NT2/D1 (cell line): ENCODE data around the gene HSD17B1.

ENCODE experiments used
- DNase-seq: peaks from one replicate; pipeline ENCODE4 v3.0.0-alpha.2; 2011; ENCODE audit warnings: low read depth, low spot score
- H3K27me3 ChIP-seq: 2 replicates; pipeline ENCODE4 v1.6.0; 2011; ENCODE audit warnings: mild to moderate bottlenecking; ENCODE audit not compliant: insufficient read length, insufficient read depth
- H3K36me3 ChIP-seq: 2 replicates; pipeline ENCODE4 v1.6.1; 2011; ENCODE audit warnings: mild to moderate bottlenecking, low read length, mixed read lengths; ENCODE audit not compliant: insufficient read depth, insufficient read length
- H3K4me1 ChIP-seq: 2 replicates; pipeline ENCODE4 v1.5.1; 2011; ENCODE audit not compliant: insufficient read depth, insufficient read length
- H3K4me3 ChIP-seq: 2 replicates; pipeline ENCODE4 v1.5.1; 2011; ENCODE audit warnings: low read depth; ENCODE audit not compliant: insufficient read length
- H3K9ac ChIP-seq: 2 replicates; pipeline ENCODE4 v1.6.0; 2011; ENCODE audit warnings: low read depth; ENCODE audit not compliant: insufficient read length
- H3K9me3 ChIP-seq: 2 replicates; pipeline ENCODE4 v1.5.1; 2011; ENCODE audit warnings: mild to moderate bottlenecking, low read length; ENCODE audit not compliant: insufficient read depth
- SUZ12 ChIP-seq: IDR thresholded peaks from 2 replicates; pipeline ENCODE4 v1.6.1; 2011; ENCODE audit not compliant: insufficient read length, insufficient read depth; ENCODE audit errors: extremely low read depth
- YY1 ChIP-seq: IDR thresholded peaks from 2 replicates; pipeline ENCODE4 v1.6.1; 2011; ENCODE audit not compliant: insufficient read length, insufficient read depth
- ZNF274 ChIP-seq: IDR thresholded peaks from 2 replicates; pipeline ENCODE4 v1.6.1; 2011; ENCODE audit warnings: mild to moderate bottlenecking, low read depth, low read length

Gene HSD17B1

DNA sequence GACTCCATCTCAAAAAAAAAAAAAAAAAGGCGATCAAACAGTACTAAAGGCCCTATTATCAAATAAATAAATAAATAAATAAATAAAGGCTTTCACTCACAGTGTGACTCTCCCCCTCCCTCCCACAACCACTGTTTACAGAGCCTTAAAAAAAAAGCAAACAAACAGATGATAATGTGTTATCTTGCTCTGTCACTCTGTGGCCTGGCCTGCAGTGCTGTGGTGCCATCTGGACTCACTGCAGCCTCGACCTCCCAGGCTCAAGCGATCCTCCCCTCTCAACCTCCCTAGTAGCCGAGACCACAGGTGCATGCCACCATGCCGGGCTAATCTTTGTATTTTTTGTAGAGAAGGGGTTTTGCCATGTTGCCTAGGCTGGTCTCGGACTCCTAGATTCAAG, 24.8 kb upstream of the HSD17B1 start:
- no peak overlapping the region for H3K9ac ChIP-seq
- peaks cover 5% of the 10 kb centered on the region for H3K36me3 ChIP-seq
- no peak overlapping the region for H3K4me3 ChIP-seq
- TF ChIP-seq SUZ12 (no peak), YY1 (no peak), ZNF274 (no peak)
- H3K4me1 ChIP-seq = peaks cover 10% of the 10 kb centered on the region
- H3K27me3 ChIP-seq = peaks cover 5% of the 10 kb centered on the region
- H3K9me3 ChIP-seq = no peaks in the 10 kb centered on the region; the same call in 1 of the 2 replicates
- no peak for DNase-seq

- no peaks in the 10 kb centered on the region for H3K36me3 ChIP-seq
- no peak overlapping the region for H3K4me3 ChIP-seq
- TF ChIP-seq YY1 (no peak), ZNF274 (no peak), SUZ12 (no peak)
- peaks cover 5% of the 10 kb centered on the region for H3K27me3 ChIP-seq
- no peaks in the 10 kb centered on the region; the same call in 1 of the 2 replicates for H3K9me3 ChIP-seq
- peaks cover 8% of the 10 kb centered on the region for H3K4me1 ChIP-seq
- DNase-seq = no peak
- no peak overlapping the region for H3K9ac ChIP-seq
Observed at GRCh38 chr17:42529061-42529460, 23.7 kb upstream of the HSD17B1 start.

- H3K9ac ChIP-seq = no peak overlapping the region
- no peaks in the 10 kb centered on the region; the same call in 1 of the 2 replicates for H3K9me3 ChIP-seq
- H3K4me3 ChIP-seq = no peak overlapping the region
- peaks cover 13% of the 10 kb centered on the region for H3K4me1 ChIP-seq
- DNase-seq = no peak
- TF ChIP-seq SUZ12 (no peak), ZNF274 (no peak), YY1 (no peak)
- peaks cover 5% of the 10 kb centered on the region for H3K27me3 ChIP-seq
- H3K36me3 ChIP-seq = no peaks in the 10 kb centered on the region
Observed at GRCh38 chr17:42530952-42531454, 21.7 kb upstream of the HSD17B1 start.

- Histone ChIP-seq H3K9ac (peak overlapping the region; percentile 57), H3K36me3 (no peaks in the 10 kb centered on the region), H3K9me3 (no peaks in the 10 kb centered on the region; the same call in 1 of the 2 replicates), H3K27me3 (peaks cover 5% of the 10 kb centered on the region), H3K4me3 (peak overlapping the region; percentile 39), H3K4me1 (peaks cover 13% of the 10 kb centered on the region)
- TF ChIP-seq SUZ12 (no peak), ZNF274 (no peak), YY1 (no peak)
- DNase-seq = no peak
Observed at GRCh38 chr17:42531455-42532354, 21.0 kb upstream of the HSD17B1 start.

GRCh38 chr17:42535155-42536047, 17.3 kb upstream of the HSD17B1 start:
- peak overlapping the region; percentile 85 for H3K9ac ChIP-seq
- H3K4me3 ChIP-seq = peak overlapping the region; percentile 75
- DNase-seq = no peak
- peaks cover 11% of the 10 kb centered on the region for H3K4me1 ChIP-seq
- no peak for TF ChIP-seq SUZ12
- no peak for TF ChIP-seq YY1
- TF ChIP-seq ZNF274 = no peak
- H3K36me3 ChIP-seq = peaks cover 20% of the 10 kb centered on the region
- H3K9me3 ChIP-seq = no peaks in the 10 kb centered on the region
- H3K27me3 ChIP-seq = peaks cover 5% of the 10 kb centered on the region

- peaks cover 23% of the 10 kb centered on the region for H3K36me3 ChIP-seq
- peaks cover 13% of the 10 kb centered on the region for H3K4me1 ChIP-seq
- H3K9me3 ChIP-seq = no peaks in the 10 kb centered on the region
- H3K9ac ChIP-seq = peak within 1 kb of the TSS; percentile 85
- H3K27me3 ChIP-seq = peaks cover 4% of the 10 kb centered on the region
- DNase-seq = peak; percentile 71
- H3K4me3 ChIP-seq = peak within 1 kb of the TSS; percentile 75
- TF ChIP-seq YY1 (no peak), ZNF274 (no peak), SUZ12 (no peak)
Observed at GRCh38 chr17:42536048-42536371, 16.7 kb upstream of the HSD17B1 start, which contains the start of gene NAGLU. Gene NAGLU, plus strand, starts transcription at chr17:42536241. Its CDS starts 32 bp downstream, at chr17:42536273.

DNA sequence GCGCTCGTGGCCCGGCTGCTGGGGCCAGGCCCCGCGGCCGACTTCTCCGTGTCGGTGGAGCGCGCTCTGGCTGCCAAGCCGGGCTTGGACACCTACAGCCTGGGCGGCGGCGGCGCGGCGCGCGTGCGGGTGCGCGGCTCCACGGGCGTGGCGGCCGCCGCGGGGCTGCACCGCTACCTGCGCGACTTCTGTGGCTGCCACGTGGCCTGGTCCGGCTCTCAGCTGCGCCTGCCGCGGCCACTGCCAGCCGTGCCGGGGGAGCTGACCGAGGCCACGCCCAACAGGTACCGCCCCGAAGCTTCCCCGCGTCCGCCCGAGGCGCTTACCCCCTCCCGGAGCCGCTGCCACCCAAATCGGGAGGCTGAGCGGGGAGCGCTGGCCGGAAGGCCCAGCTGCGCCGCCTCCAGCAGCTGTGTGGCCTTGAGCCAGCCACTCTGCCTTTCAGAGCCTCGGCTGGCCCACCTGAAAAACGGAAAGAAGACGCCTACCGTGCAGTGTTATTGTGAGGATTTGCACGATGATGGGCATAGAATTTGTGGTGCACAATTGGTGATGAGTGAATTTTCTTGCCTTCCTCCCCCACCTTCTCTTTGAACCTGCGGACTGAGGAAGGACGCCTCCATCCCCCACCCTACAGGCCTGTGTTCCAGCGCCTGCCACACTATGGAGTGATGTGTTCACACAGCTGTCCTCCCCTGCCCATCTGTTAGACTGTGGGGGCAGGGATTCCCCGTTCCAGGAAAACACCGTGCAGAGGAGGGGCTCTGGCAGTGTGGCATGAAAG, 16.2 kb upstream of the HSD17B1 start:
- H3K9me3 ChIP-seq = no peaks in the 10 kb centered on the region
- H3K4me1 ChIP-seq = peaks cover 14% of the 10 kb centered on the region
- peak overlapping the region; percentile 75 for H3K4me3 ChIP-seq
- no peaks in the 10 kb centered on the region for H3K27me3 ChIP-seq
- peak overlapping the region; percentile 85 for H3K9ac ChIP-seq
- TF ChIP-seq ZNF274 (no peak), SUZ12 (no peak), YY1 (no peak)
- peaks cover 28% of the 10 kb centered on the region for H3K36me3 ChIP-seq
- no peak for DNase-seq
